Keratinocyte (primary cell): ENCODE results near the gene WNT7A. TPM values are rescaled to one million over a fixed set of nuclear protein-coding genes. Genes with fewer than 3 reads are reported as not detected.

Source experiments
- DNase-seq: peaks from one replicate; pipeline ENCODE4 v3.0.0-alpha.2; 2011; ENCODE audit warnings: low read depth, missing footprints, low spot score
- FAIRE-seq: peaks from 2 replicates; lab custom pipeline; 2011; peaks lifted over from hg19 to GRCh38; lab: Jason Lieb, UNC
- H2AFZ ChIP-seq: 2 replicates; pipeline ENCODE4 v1.6.0; 2012; ENCODE audit warnings: low read length, control low read depth, inconsistent platforms; ENCODE audit not compliant: control insufficient read depth
- H3K27ac ChIP-seq: 2 replicates; pipeline ENCODE4 v1.5.1; 2011; ENCODE audit warnings: low read length; ENCODE audit not compliant: control insufficient read depth, insufficient read depth
- H3K27me3 ChIP-seq: 3 replicates; pipeline ENCODE4 v1.6.0; 2011; ENCODE audit warnings: low read length; ENCODE audit not compliant: control insufficient read depth, insufficient read depth; ENCODE audit errors: extremely low read depth
- H3K36me3 ChIP-seq, 2 experiments: 2 replicates in 1 of 2; 3 replicates in 1 of 2; pipeline ENCODE4 v1.5.1; 2011; ENCODE audit warnings: low read length in 2 of 2, mild to moderate bottlenecking in 1 of 2; ENCODE audit not compliant: control insufficient read depth in 2 of 2, insufficient read depth in 2 of 2; ENCODE audit errors: extremely low read depth in 1 of 2
- H3K4me1 ChIP-seq: 3 replicates; pipeline ENCODE4 v1.5.1; 2011; ENCODE audit warnings: low read length; ENCODE audit not compliant: control insufficient read depth, insufficient read depth; ENCODE audit errors: extremely low read depth
- H3K4me2 ChIP-seq: 3 replicates; pipeline ENCODE4 v1.6.0; 2011; ENCODE audit warnings: low read depth, low read length; ENCODE audit not compliant: control insufficient read depth, insufficient read depth; ENCODE audit errors: extremely low read depth
- H3K4me3 ChIP-seq, 3 experiments: fragments of 200-600 bp in 1 of 3; sonication (generic) in 1 of 3; 2 replicates in 2 of 3; 3 replicates in 1 of 3; pipeline ENCODE4 v1.5.1; 2011 to 2016; ENCODE audit warnings: low read length in 3 of 3, mild to moderate bottlenecking in 3 of 3, control low read depth in 2 of 3, inconsistent platforms in 1 of 3, low read depth in 1 of 3, mixed read lengths in 1 of 3, mixed run types in 1 of 3, moderate library complexity in 1 of 3; ENCODE audit not compliant: control insufficient read depth in 2 of 3, insufficient read depth in 2 of 3; ENCODE audit errors: extremely low read depth in 1 of 3
- H3K79me2 ChIP-seq: 2 replicates; pipeline ENCODE4 v1.6.0; 2012; ENCODE audit warnings: low read length; ENCODE audit not compliant: control insufficient read depth, insufficient read depth
- H3K9ac ChIP-seq: 3 replicates; pipeline ENCODE4 v1.6.0; 2011; ENCODE audit warnings: low read length; ENCODE audit not compliant: control insufficient read depth, insufficient read depth; ENCODE audit errors: extremely low read depth
- H3K9me1 ChIP-seq: 3 replicates; pipeline ENCODE4 v1.6.0; 2011; ENCODE audit warnings: low read length; ENCODE audit not compliant: control insufficient read depth, insufficient read depth; ENCODE audit errors: extremely low read depth
- H3K9me3 ChIP-seq: 2 replicates; pipeline ENCODE4 v1.5.1; 2012; ENCODE audit warnings: low read depth, low read length; ENCODE audit not compliant: control insufficient read depth
- H4K20me1 ChIP-seq: 3 replicates; pipeline ENCODE4 v1.6.0; 2011; ENCODE audit warnings: low read length; ENCODE audit not compliant: control insufficient read depth, insufficient read depth; ENCODE audit errors: extremely low read depth
- CTCF ChIP-seq, 3 experiments: IDR thresholded peaks in 1 of 3; conservative IDR thresholded peaks in 1 of 3; optimal IDR thresholded peaks in 1 of 3; 2 replicates in 2 of 3; 3 replicates in 1 of 3; pipeline versions ENCODE3 to v1.5.1; 2011; ENCODE audit warnings: low read length in 3 of 3, mild to moderate bottlenecking in 3 of 3, moderate library complexity in 2 of 3, control low read depth in 1 of 3, inconsistent platforms in 1 of 3; ENCODE audit not compliant: insufficient read depth in 2 of 3; ENCODE audit errors: extremely low read depth in 1 of 3
- EZH2 ChIP-seq: IDR thresholded peaks from one replicate; pipeline ENCODE4 v1.6.1; 2012; ENCODE audit warnings: inconsistent platforms, mild to moderate bottlenecking, low read length, moderate library complexity
- dilution Hi-C: fragments of 300-500 bp; cut with MboI; formaldehyde crosslinking; loops from one replicate; pipeline ENCODE4 v1.7.0; 2020; ENCODE audit warnings: low sequenced_read_pairs; ENCODE audit not compliant: extremely low pct_ligation_motif_present
- polyA plus RNA-seq, 5 experiments: library from polyadenylated mRNA; depleted of rRNA in 3 of 5; stranded (reverse) in 3 of 5; stranded (forward) in 1 of 5; unstranded in 1 of 5; fragments of >200 nt; gene quantifications; 1 replicate in 1 of 5; 2 replicates in 3 of 5; 3 replicates in 1 of 5; pipeline versions ENCODE4 v1.2.1 to v1.2.3, GENCODE V29; 2011 to 2012; ENCODE audit warnings: missing spikeins in 2 of 5, low read depth in 1 of 5, low replicate concordance in 1 of 5

WNT7A gene
- polyA plus RNA-seq, 1 donor (not counting 4 experiments of a cell fraction or from before 2014, with no cell fraction given), result 20.3 TPM

GRCh38 chr3:13788522-13789424, 91.1 kb downstream of the WNT7A start:
- dilution Hi-C loops, result no loop called here

GRCh38 chr3:13787533-13788132, 92.2 kb downstream of the WNT7A start:
- dilution Hi-C loops, result no loop called here
- Histone ChIP-seq H3K4me2 (no peak overlapping the region), H3K27ac (no peak overlapping the region), H3K4me1 (no peaks in the 10 kb centered on the region), H3K79me2 (no peaks in the 10 kb centered on the region), H3K9me1 (no peaks in the 10 kb centered on the region), H3K9ac (no peak overlapping the region), H3K27me3 (peaks cover 31% of the 10 kb centered on the region), H3K36me3 (no peaks in the 10 kb centered on the region), H4K20me1 (no peaks in the 10 kb centered on the region), H3K9me3 (no peaks in the 10 kb centered on the region), H2AFZ (no peak overlapping the region), H3K4me3 (no peak overlapping the region)
- FAIRE-seq, result no peak
- DNase-seq, result no peak
- TF ChIP-seq EZH2 (no peak), CTCF (optimal IDR thresholded peaks at IDR 0.05 in 1 of 3, IDR thresholded peaks at IDR 0.05 in 1 of 3, conservative IDR thresholded peaks at IDR 0.05 in 1 of 3; ENCODE audit: extremely low read depth in 1 of 3, insufficient read depth in 2 of 3, low read length in 3 of 3) (no peak)

More at GRCh38 chr3:13788522-13789424, 91.1 kb downstream of the WNT7A start:
- Histone ChIP-seq H3K9me3 (no peaks in the 10 kb centered on the region), H3K27ac (no peak overlapping the region), H3K9me1 (no peaks in the 10 kb centered on the region), H3K27me3 (peaks cover 33% of the 10 kb centered on the region), H3K79me2 (no peaks in the 10 kb centered on the region), H3K36me3 (no peaks in the 10 kb centered on the region), H3K4me2 (no peak overlapping the region), H3K9ac (no peak overlapping the region), H3K4me3 (no peak overlapping the region), H2AFZ (no peak overlapping the region), H3K4me1 (no peaks in the 10 kb centered on the region), H4K20me1 (no peaks in the 10 kb centered on the region)
- FAIRE-seq (no peak), DNase-seq (no peak)
- TF ChIP-seq CTCF (optimal IDR thresholded peaks at IDR 0.05 in 1 of 3, IDR thresholded peaks at IDR 0.05 in 1 of 3, conservative IDR thresholded peaks at IDR 0.05 in 1 of 3; ENCODE audit: extremely low read depth in 1 of 3, insufficient read depth in 2 of 3, low read length in 3 of 3) (no peak), EZH2 (no peak)
